Measurements from ENCODE around the gene RBBP6. TPM values are rescaled to one million over a fixed set of nuclear protein-coding genes. Genes with fewer than 3 reads are reported as not detected.

RBBP6 gene
- total and polyA plus RNA-seq, 2 experiments from 2014 or later = 40.2 to 88.9 TPM

DNA sequence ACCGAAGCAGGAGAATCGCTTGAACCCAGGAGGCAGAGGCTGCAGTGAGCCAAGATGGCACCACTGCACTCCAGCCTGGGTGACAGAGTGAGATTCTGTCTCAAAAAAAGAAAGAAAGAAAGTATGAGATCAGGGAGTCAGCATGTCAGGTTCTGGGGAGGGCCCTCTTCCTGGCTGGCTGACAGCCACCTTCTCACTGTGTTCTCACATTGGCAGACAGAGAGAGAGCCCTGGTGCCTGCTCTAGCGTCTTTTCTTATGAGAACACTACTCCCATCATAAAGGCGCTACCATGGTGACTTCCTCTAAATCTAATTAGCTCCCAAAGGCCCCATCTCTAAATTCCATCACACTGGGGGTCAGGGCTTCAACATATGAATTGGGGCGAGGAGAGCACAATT, 27.6 kb upstream of the RBBP6 start:
- DNase-seq (ENCODE audit: low spot score) = no peak
- Histone ChIP-seq H3F3A (replicated peaks; ENCODE audit: low read depth) (no peaks in the 10 kb centered on the region), H3K4me3 (no peak overlapping the region), H3K4me1 (ENCODE audit: insufficient read depth) (no peaks in the 10 kb centered on the region), H4K20me1 (replicated peaks; ENCODE audit: insufficient read depth) (no peaks in the 10 kb centered on the region), H3K36me3 (ENCODE audit: insufficient read depth) (no peaks in the 10 kb centered on the region), H3K79me2 (replicated peaks; ENCODE audit: insufficient read depth) (no peaks in the 10 kb centered on the region), H3K27ac (ENCODE audit: low read depth) (no peak overlapping the region), H3K9me2 (ENCODE audit: insufficient read depth) (no peaks in the 10 kb centered on the region), H3K4me2 (no peak overlapping the region), H3K27me3 (ENCODE audit: insufficient read depth) (no peaks in the 10 kb centered on the region), H2AFZ (0 out of 2 replicates have a peak overlapping the region, but pooled peaks have one; percentile 47)
- H3K9me3 Mint-ChIP-seq = no peaks in the 10 kb centered on the region
- peaks cover 2% of the 10 kb centered on the region; the same call in 2 of the 3 replicates for H3K4me1 Mint-ChIP-seq
- H3K4me3 Mint-ChIP-seq = no peak overlapping the region
- TF ChIP-seq ETS1 (IDR thresholded peaks at IDR 0.05) = no peak
- H3K27ac Mint-ChIP-seq = no peak overlapping the region
- H3K36me3 Mint-ChIP-seq (ENCODE audit: low read depth) = no peaks in the 10 kb centered on the region; the same call in 2 of the 3 replicates
- ATAC-seq = no peak; the same call in 2 of the 3 replicates
- H3K27me3 Mint-ChIP-seq (ENCODE audit: insufficient read depth, low read depth, poor library complexity) = peaks cover 9% of the 10 kb centered on the region

DNA sequence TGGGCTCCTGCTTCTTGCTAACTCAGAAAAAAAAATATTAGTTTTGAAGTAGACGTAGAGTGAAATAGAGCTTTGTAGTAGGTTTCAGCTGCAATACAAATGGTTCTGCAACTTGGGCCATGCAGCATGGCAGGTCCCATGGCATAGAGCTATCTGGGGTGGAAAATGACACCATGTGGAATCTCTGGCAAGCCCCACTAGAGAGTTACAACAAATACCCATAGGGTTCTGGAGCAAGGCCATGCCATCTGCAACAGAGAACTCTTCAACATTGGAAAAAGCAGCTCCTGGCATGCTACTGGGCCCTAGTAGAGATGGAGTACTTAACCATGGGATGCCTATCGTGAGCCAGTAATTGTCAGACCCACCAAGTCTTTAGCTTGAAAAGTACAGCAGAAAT, 25.3 kb upstream of the RBBP6 start:
- H3K27me3 ChIP-seq (ENCODE audit: insufficient read depth) = no peaks in the 10 kb centered on the region
- H3K27ac ChIP-seq (ENCODE audit: low read depth) = no peak overlapping the region
- Mint-ChIP-seq H3K4me1 (no peaks in the 10 kb centered on the region; the same call in 1 of the 3 replicates), H3K27ac (no peak overlapping the region), H3K36me3 (ENCODE audit: low read depth) (no peaks in the 10 kb centered on the region), H3K27me3 (ENCODE audit: insufficient read depth, low read depth, poor library complexity) (peaks cover 9% of the 10 kb centered on the region), H3K4me3 (no peak overlapping the region), H3K9me3 (no peaks in the 10 kb centered on the region)
- no peaks in the 10 kb centered on the region for H3F3A ChIP-seq (replicated peaks; ENCODE audit: low read depth)
- H3K4me1 ChIP-seq (ENCODE audit: insufficient read depth) = no peaks in the 10 kb centered on the region
- no peak overlapping the region for H2AFZ ChIP-seq
- DNase-seq (ENCODE audit: low spot score) (no peak), ATAC-seq (no peak)
- H3K4me2 ChIP-seq = no peak overlapping the region
- H3K4me3 ChIP-seq = no peak overlapping the region
- H3K9me2 ChIP-seq (ENCODE audit: insufficient read depth) = no peaks in the 10 kb centered on the region
- no peaks in the 10 kb centered on the region for H3K36me3 ChIP-seq (ENCODE audit: insufficient read depth)
- no peaks in the 10 kb centered on the region for H4K20me1 ChIP-seq (replicated peaks; ENCODE audit: insufficient read depth)
- no peaks in the 10 kb centered on the region for H3K79me2 ChIP-seq (replicated peaks; ENCODE audit: insufficient read depth)
- TF ChIP-seq NANOG (IDR thresholded peaks at IDR 0.05; ENCODE audit: borderline replicate concordance) (no peak), ETS1 (IDR thresholded peaks at IDR 0.05) (no peak), EZH2 (IDR thresholded peaks at IDR 0.05; ENCODE audit: low read depth, unreplicated experiment) (no peak), POLR2AphosphoS5 (IDR thresholded peaks at IDR 0.05; ENCODE audit: low read depth) (no peak), CTCF (conservative IDR thresholded peaks at IDR 0.05; ENCODE audit: low read depth in 2 of 2) (no peak), STAT1 (IDR thresholded peaks at IDR 0.05; ENCODE audit: unreplicated experiment) (no peak)
- TF ChIP-seq, protein P1, sequence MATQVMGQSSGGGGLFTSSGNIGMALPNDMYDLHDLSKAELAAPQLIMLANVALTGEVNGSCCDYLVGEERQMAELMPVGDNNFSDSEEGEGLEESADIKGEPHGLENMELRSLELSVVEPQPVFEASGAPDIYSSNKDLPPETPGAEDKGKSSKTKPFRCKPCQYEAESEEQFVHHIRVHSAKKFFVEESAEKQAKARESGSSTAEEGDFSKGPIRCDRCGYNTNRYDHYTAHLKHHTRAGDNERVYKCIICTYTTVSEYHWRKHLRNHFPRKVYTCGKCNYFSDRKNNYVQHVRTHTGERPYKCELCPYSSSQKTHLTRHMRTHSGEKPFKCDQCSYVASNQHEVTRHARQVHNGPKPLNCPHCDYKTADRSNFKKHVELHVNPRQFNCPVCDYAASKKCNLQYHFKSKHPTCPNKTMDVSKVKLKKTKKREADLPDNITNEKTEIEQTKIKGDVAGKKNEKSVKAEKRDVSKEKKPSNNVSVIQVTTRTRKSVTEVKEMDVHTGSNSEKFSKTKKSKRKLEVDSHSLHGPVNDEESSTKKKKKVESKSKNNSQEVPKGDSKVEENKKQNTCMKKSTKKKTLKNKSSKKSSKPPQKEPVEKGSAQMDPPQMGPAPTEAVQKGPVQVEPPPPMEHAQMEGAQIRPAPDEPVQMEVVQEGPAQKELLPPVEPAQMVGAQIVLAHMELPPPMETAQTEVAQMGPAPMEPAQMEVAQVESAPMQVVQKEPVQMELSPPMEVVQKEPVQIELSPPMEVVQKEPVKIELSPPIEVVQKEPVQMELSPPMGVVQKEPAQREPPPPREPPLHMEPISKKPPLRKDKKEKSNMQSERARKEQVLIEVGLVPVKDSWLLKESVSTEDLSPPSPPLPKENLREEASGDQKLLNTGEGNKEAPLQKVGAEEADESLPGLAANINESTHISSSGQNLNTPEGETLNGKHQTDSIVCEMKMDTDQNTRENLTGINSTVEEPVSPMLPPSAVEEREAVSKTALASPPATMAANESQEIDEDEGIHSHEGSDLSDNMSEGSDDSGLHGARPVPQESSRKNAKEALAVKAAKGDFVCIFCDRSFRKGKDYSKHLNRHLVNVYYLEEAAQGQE (IDR thresholded peaks at IDR 0.05; ENCODE audit: unreplicated experiment) = no peak

Measured in GM23338 (cell line).